Measurements from ENCODE around the gene KRTAP5-9. TPM values are rescaled to one million over a fixed set of nuclear protein-coding genes. Genes with fewer than 3 reads are reported as not detected.

The KRTAP5-9 gene
- total and polyA plus RNA-seq, 2 of the 8 experiments (the other 6 are each of a cell fraction or from before 2014, with no cell fraction given), result 0.11 TPM; not detected in 1

GRCh38 chr11:71525188-71525937, 22.9 kb upstream of the KRTAP5-9 start:
- TF ChIP-seq CHD1 (IDR thresholded peaks at IDR 0.05; ENCODE audit: low read depth, low read length), result no peak
- TF ChIP-seq ATF3 (IDR thresholded peaks at IDR 0.05; ENCODE audit: insufficient read depth, low read depth, low read length), result no peak
- TF ChIP-seq CHD2 (IDR thresholded peaks at IDR 0.05; ENCODE audit: low read length), result no peak
- TF ChIP-seq SIX5 (IDR thresholded peaks at IDR 0.05; ENCODE audit: low read depth, low read length), result no peak
- no peak for TF ChIP-seq BCL11A (IDR thresholded peaks at IDR 0.05; ENCODE audit: low read depth in 2 of 2, low read length in 2 of 2)
- TF ChIP-seq HDAC6 (IDR thresholded peaks at IDR 0.05; ENCODE audit: low read depth, low read length), result no peak
- TF ChIP-seq MAX (IDR thresholded peaks at IDR 0.05), result no peak
- no peak for TF ChIP-seq TAF7 (optimal IDR thresholded peaks at IDR 0.05; ENCODE audit: borderline replicate concordance, low read depth, low read length)
- no peak for TF ChIP-seq KDM1A (IDR thresholded peaks at IDR 0.05; ENCODE audit: borderline replicate concordance, low read length)
- TF ChIP-seq ZNF274 (IDR thresholded peaks at IDR 0.05; ENCODE audit: borderline replicate concordance, extremely low read depth, low read length), result no peak
- no peak for TF ChIP-seq SP2 (IDR thresholded peaks at IDR 0.05; ENCODE audit: low read length)
- WGBS, 2 experiments (ENCODE audit: extremely low coverage in 1 of 2, insufficient coverage in 1 of 2, insufficient read length in 1 of 2, insufficient replicate concordance in 2 of 2, low coverage in 1 of 2, low lambda C conversion rate in 2 of 2, missing lambda C conversion rate in 1 of 2), result 51% methylated on average over 3 of the region's 3 CpGs; no CpG with 5 or more reads in 1 of the 2 experiments
- no peak overlapping the region for H2BK15ac ChIP-seq (ENCODE audit: low read length)
- no peak overlapping the region for H2AK5ac ChIP-seq (ENCODE audit: low read depth, low read length)
- CTCF ChIA-PET (ENCODE audit: partially characterized antibody), result interaction anchor here (1.0 kb wide), 1 partner anchor 38 kb away, joined by 3 read pairs; no protein-coding TSS in a partner anchor
- no peak overlapping the region for H2BK5ac ChIP-seq (ENCODE audit: low read depth, low read length)
- no peaks in the 10 kb centered on the region for H3K4me1 ChIP-seq (replicated peaks in 1 of 4; ENCODE audit: control insufficient read depth in 3 of 4, insufficient read depth in 4 of 4, low read length in 3 of 4)
- H2BK20ac ChIP-seq (ENCODE audit: low read length), result no peak overlapping the region
- H3K27ac ChIP-seq (ENCODE audit: low read depth, low read length), result no peak overlapping the region
- no peak overlapping the region for H2BK120ac ChIP-seq (replicated peaks; ENCODE audit: low read depth, low read length)
- H3K4ac ChIP-seq (replicated peaks; ENCODE audit: insufficient read length, low read depth, low read length), result no peak overlapping the region
- no peaks in the 10 kb centered on the region for H3K36me3 ChIP-seq (ENCODE audit: control insufficient read depth in 2 of 4, insufficient read depth in 4 of 4, low read length in 3 of 4)
- H3K4me3 ChIP-seq (ENCODE audit: extremely low read depth in 1 of 4, insufficient read depth in 2 of 4, low read depth in 3 of 4, low read length in 4 of 4), result no peak overlapping the region
- H2AFZ ChIP-seq (ENCODE audit: low read length), result no peak overlapping the region
- H3K56ac ChIP-seq (replicated peaks; ENCODE audit: insufficient read length, low read depth, low read length), result no peak overlapping the region
- H4K91ac ChIP-seq (replicated peaks; ENCODE audit: insufficient read length, low read length), result no peak overlapping the region
- no peaks in the 10 kb centered on the region for H3K23me2 ChIP-seq (ENCODE audit: low read depth, low read length)
- H3K27me3 ChIP-seq (replicated peaks in 1 of 4; ENCODE audit: control insufficient read depth in 3 of 4, extremely low read depth in 1 of 4, insufficient read depth in 3 of 4, low read length in 3 of 4), result peaks cover 0 to 2% (median 0%) of the 10 kb centered on the region in 4 experiments; a peak in 1 of 7 replicates
- H3K4me2 ChIP-seq (ENCODE audit: insufficient read depth in 1 of 2, low read depth in 2 of 2, low read length in 2 of 2), result no peak overlapping the region
- no peaks in the 10 kb centered on the region for H3K79me1 ChIP-seq (ENCODE audit: low read depth, low read length)
- H2BK12ac ChIP-seq (ENCODE audit: low read depth, low read length), result no peak overlapping the region
- no peak overlapping the region for H3K9ac ChIP-seq (replicated peaks in 1 of 4; ENCODE audit: extremely low read depth in 1 of 4, low read depth in 3 of 4, low read length in 3 of 4)
- H4K20me1 ChIP-seq (replicated peaks in 1 of 2; ENCODE audit: control insufficient read depth in 1 of 2, insufficient read depth in 2 of 2, low read length in 2 of 2), result no peaks in the 10 kb centered on the region
- no peak overlapping the region for H4K8ac ChIP-seq (ENCODE audit: extremely low read depth, insufficient read depth, low read length)
- no peak overlapping the region for H3K18ac ChIP-seq (ENCODE audit: extremely low read depth, low read length)
- no peak overlapping the region for H3K14ac ChIP-seq (ENCODE audit: insufficient read length)
- H3K79me2 ChIP-seq (ENCODE audit: control insufficient read depth in 1 of 2, insufficient read depth in 2 of 2, low read length in 2 of 2), result no peaks in the 10 kb centered on the region
- FAIRE-seq (no peak), DNase-seq (ENCODE audit: low read depth in 1 of 2, low spot score in 2 of 2) (peak in 1 of 2 experiments; percentile 14)
- POLR2A ChIA-PET (ENCODE audit: partially characterized antibody), result no interaction called here
- no peak overlapping the region for H4K5ac ChIP-seq (ENCODE audit: insufficient read length, low read depth, low read length)
- no peak overlapping the region for H3K23ac ChIP-seq (ENCODE audit: insufficient read length)
- H3K9me3 ChIP-seq (ENCODE audit: insufficient read depth in 2 of 2, low read depth in 1 of 2, low read length in 1 of 2), result no peaks in the 10 kb centered on the region

Data from H1 (cell line).